HEK293T (cell line): ENCODE data around the gene PRR27.

Experiments
- BHLHE40 ChIP-seq: fragments of 450-650 bp; IDR thresholded peaks from 2 replicates; pipeline ENCODE4 v1.6.1; 2016; ENCODE audit warnings: mild to moderate bottlenecking, moderate library complexity, borderline replicate concordance
- FOXA1 ChIP-seq: fragments of 450-650 bp; IDR thresholded peaks from 2 replicates; pipeline ENCODE4 v1.6.1; 2016; ENCODE audit warnings: mild to moderate bottlenecking
- HDGF ChIP-seq: fragments of 450-650 bp; IDR thresholded peaks from 2 replicates; pipeline ENCODE4 v1.6.1; 2017; ENCODE audit warnings: antibody characterized with exemption, borderline replicate concordance
- LEF1 ChIP-seq: fragments of 450-650 bp; IDR thresholded peaks from 2 replicates; pipeline ENCODE4 v1.6.1; 2017; ENCODE audit warnings: mild to moderate bottlenecking, borderline replicate concordance
- PKNOX1 ChIP-seq: fragments of 450-650 bp; IDR thresholded peaks from 2 replicates; pipeline ENCODE4 v1.6.1; 2016
- SUZ12 ChIP-seq: fragments of 450-650 bp; IDR thresholded peaks from 2 replicates; pipeline ENCODE4 v1.6.1; 2016; ENCODE audit warnings: mild to moderate bottlenecking
- ZNF384 ChIP-seq: fragments of 450-650 bp; IDR thresholded peaks from 2 replicates; pipeline ENCODE4 v1.6.1; 2016

- TF ChIP-seq BHLHE40 (no peak), LEF1 (no peak), HDGF (no peak), ZNF384 (no peak), FOXA1 (no peak), PKNOX1 (no peak), SUZ12 (no peak)
Measured at GRCh38 chr4:70197842-70198241, 43.8 kb downstream of the PRR27 start.
